WTC11 (cell line): ENCODE measurements around the gene PCDHGC5. TPM values are rescaled to one million over a fixed set of nuclear protein-coding genes. Genes with fewer than 3 reads are reported as not detected.

Experiments
- AFF4 ChIP-seq: sonication (generic); formaldehyde crosslinking; IDR thresholded peaks from 2 replicates; pipeline ENCODE4 v1.8.1; 2023; ENCODE audit warnings: mild to moderate bottlenecking, missing genetic modification reagents, borderline replicate concordance
- CREM ChIP-seq: sonication (generic); formaldehyde crosslinking; IDR thresholded peaks from 2 replicates; pipeline ENCODE4 v1.8.1; 2022; ENCODE audit warnings: mild to moderate bottlenecking, missing genetic modification reagents, moderate library complexity
- E2F4 ChIP-seq: sonication (generic); formaldehyde crosslinking; IDR thresholded peaks from 2 replicates; pipeline ENCODE4 v1.8.1; 2022; ENCODE audit warnings: low read depth, mild to moderate bottlenecking, moderate library complexity, missing genetic modification reagents, borderline replicate concordance
- FOXP1 ChIP-seq: sonication (generic); formaldehyde crosslinking; IDR thresholded peaks from 2 replicates; pipeline ENCODE4 v1.8.0; 2022; ENCODE audit warnings: missing genetic modification reagents, mild to moderate bottlenecking, moderate library complexity, borderline replicate concordance
- FOXP4 ChIP-seq: sonication (generic); formaldehyde crosslinking; IDR thresholded peaks from 2 replicates; pipeline ENCODE4 v1.8.0; 2022; ENCODE audit warnings: mild to moderate bottlenecking, missing genetic modification reagents
- HMGA2 ChIP-seq: fragments of 250-450 bp; sonication (Bioruptor Pico); IDR thresholded peaks from 2 replicates; pipeline ENCODE4 v1.4.0; 2021; ENCODE audit warnings: mild to moderate bottlenecking, moderate library complexity
- IRF1 ChIP-seq: sonication (generic); formaldehyde crosslinking; IDR thresholded peaks from 2 replicates; pipeline ENCODE4 v1.8.0; 2023; ENCODE audit warnings: missing genetic modification reagents
- JAZF1 ChIP-seq: fragments of 250-450 bp; sonication (Bioruptor Pico); IDR thresholded peaks from 2 replicates; pipeline ENCODE4 v1.9.0; 2021; ENCODE audit warnings: moderate library complexity, mild to moderate bottlenecking, inconsistent platforms
- KAT7 ChIP-seq: sonication (generic); formaldehyde crosslinking; IDR thresholded peaks from 2 replicates; pipeline ENCODE4 v1.8.1; 2023; ENCODE audit warnings: missing genetic modification reagents, mild to moderate bottlenecking, borderline replicate concordance
- MAX ChIP-seq: sonication (generic); formaldehyde crosslinking; IDR thresholded peaks from 2 replicates; pipeline ENCODE4 v1.8.0; 2022; ENCODE audit warnings: mild to moderate bottlenecking, missing genetic modification reagents
- NFATC4 ChIP-seq: fragments of 250-450 bp; sonication (Bioruptor Pico); IDR thresholded peaks from 2 replicates; pipeline ENCODE4 v1.9.0; 2021; ENCODE audit warnings: mild to moderate bottlenecking
- OVOL2 ChIP-seq: fragments of 250-450 bp; sonication (Bioruptor Pico); IDR thresholded peaks from 2 replicates; pipeline ENCODE4 v1.9.0; 2021; ENCODE audit warnings: mild to moderate bottlenecking, borderline replicate concordance
- PRDM15 ChIP-seq: sonication (generic); formaldehyde crosslinking; IDR thresholded peaks from 2 replicates; pipeline ENCODE4 v1.8.0; 2022; ENCODE audit warnings: missing genetic modification reagents
- PREB ChIP-seq: sonication (generic); formaldehyde crosslinking; IDR thresholded peaks from 2 replicates; pipeline ENCODE4 v1.8.1; 2022; ENCODE audit warnings: mild to moderate bottlenecking, missing genetic modification reagents, moderate library complexity, borderline replicate concordance
- PRRX2 ChIP-seq: fragments of 250-450 bp; sonication (Bioruptor Pico); IDR thresholded peaks from 2 replicates; pipeline ENCODE4 v1.8.0; 2021; ENCODE audit warnings: mild to moderate bottlenecking
- SMAD3 ChIP-seq: sonication (generic); formaldehyde crosslinking; IDR thresholded peaks from 2 replicates; pipeline ENCODE4 v1.8.0; 2022; ENCODE audit warnings: missing genetic modification reagents, mild to moderate bottlenecking, borderline replicate concordance
- TEAD1 ChIP-seq: sonication (generic); formaldehyde crosslinking; IDR thresholded peaks from 2 replicates; pipeline ENCODE4 v1.8.0; 2022; ENCODE audit warnings: mild to moderate bottlenecking, missing genetic modification reagents
- USF1 ChIP-seq: sonication (generic); formaldehyde crosslinking; IDR thresholded peaks from 2 replicates; pipeline ENCODE4 v1.8.0; 2022; ENCODE audit warnings: mild to moderate bottlenecking, missing genetic modification reagents
- ZBTB21 ChIP-seq: sonication (generic); formaldehyde crosslinking; IDR thresholded peaks from 2 replicates; pipeline ENCODE4 v1.8.1; 2023; ENCODE audit warnings: mild to moderate bottlenecking, missing genetic modification reagents, borderline replicate concordance
- ZMAT4 ChIP-seq: fragments of 250-450 bp; sonication (Bioruptor Pico); IDR thresholded peaks from 2 replicates; pipeline ENCODE4 v1.9.0; 2021; ENCODE audit warnings: mild to moderate bottlenecking
- ZNF219 ChIP-seq: sonication (generic); formaldehyde crosslinking; IDR thresholded peaks from 2 replicates; pipeline ENCODE4 v1.8.0; 2023; ENCODE audit warnings: missing genetic modification reagents, mild to moderate bottlenecking, borderline replicate concordance
- ZNF416 ChIP-seq: fragments of 250-450 bp; sonication (Bioruptor Pico); IDR thresholded peaks from 2 replicates; pipeline ENCODE4 v1.9.0; 2021; ENCODE audit warnings: mild to moderate bottlenecking, inconsistent platforms
- ZSCAN18 ChIP-seq: fragments of 250-450 bp; sonication (Bioruptor Pico); IDR thresholded peaks from 2 replicates; pipeline ENCODE4 v2.1.2; 2022; ENCODE audit warnings: mild to moderate bottlenecking, moderate library complexity
- total RNA-seq: library from RNA; stranded (reverse); gene quantifications from 3 replicates; pipeline ENCODE4 v1.2.3, GENCODE V29; 2021

Gene PCDHGC5
- total RNA-seq, 1 experiment from 2014 or later, result 1.5 TPM

GRCh38 chr5:141512390-141512910, 23.6 kb downstream of the PCDHGC5 start (continued):
- TF ChIP-seq SMAD3 (CRISPR knock-in tag) (peak; percentile 41; the same call in 1 of the 2 replicates), CREM (CRISPR knock-in tag) (no peak), ZBTB21 (0 out of 2 replicates have a peak, but pooled peaks have one; percentile 77), FOXP4 (CRISPR knock-in tag) (no peak), IRF1 (CRISPR knock-in tag) (no peak), USF1 (CRISPR knock-in tag) (no peak), PRDM15 (CRISPR knock-in tag) (no peak), ZNF219 (CRISPR knock-in tag) (no peak), PRRX2 (CRISPR knock-in tag) (no peak), HMGA2 (CRISPR knock-in tag) (no peak), KAT7 (CRISPR knock-in tag) (no peak), AFF4 (no peak), E2F4 (no peak), PREB (CRISPR knock-in tag) (no peak), TEAD1 (CRISPR knock-in tag) (peak; percentile 75; the same call in 1 of the 2 replicates), OVOL2 (CRISPR knock-in tag) (no peak), FOXP1 (CRISPR knock-in tag) (peak; percentile 32; the same call in 1 of the 2 replicates), ZMAT4 (no peak), ZSCAN18 (CRISPR knock-in tag) (no peak), NFATC4 (CRISPR knock-in tag) (no peak), MAX (peak; percentile 58), ZNF416 (CRISPR knock-in tag) (no peak), JAZF1 (CRISPR knock-in tag) (no peak)
